Stimulated activated naive CD4-positive, alpha-beta T cell treated with Interleukin-2 at 50 U/mL for 16 hours (primary cell): ENCODE results near the gene TMEM53.
"Not testable (repeated sequence)": the region's sequence is repeated elsewhere in the genome, so short reads cannot be mapped to it uniquely, and the experiment has no call there.

ENCODE experiments used
- DNase-seq: peaks from one replicate; lab custom pipeline; 2025; lab: John Stamatoyannopoulos, UW

Gene TMEM53

GRCh38 chr1:44674113-44675000 lies at the start of gene TMEM53, which contains the start of gene ARMH1:
Gene TMEM53, minus strand, starts transcription at chr1:44674481. Its CDS starts 90 bp downstream, at chr1:44674391.
Gene ARMH1, plus strand, starts transcription at chr1:44674714. Its CDS starts 14,984 bp downstream, at chr1:44689698.
- DNase-seq: peak; percentile 98

- peak; percentile 25 for DNase-seq
These were observed 49.4 kb upstream of the TMEM53 start for GRCh38 chr1:44723496-44724295.

GRCh38 chr1:44723064-44723463 lies 48.8 kb upstream of the TMEM53 start:
- no peak for DNase-seq

- peak; percentile 81 for DNase-seq
These were observed 47.4 kb upstream of the TMEM53 start for GRCh38 chr1:44721485-44722361.

- no peak for DNase-seq
These were observed 46.0 kb upstream of the TMEM53 start for GRCh38 chr1:44720281-44720680.

- DNase-seq: no peak
These were observed 45.0 kb upstream of the TMEM53 start for GRCh38 chr1:44719318-44719717.

- DNase-seq: no peak
These were observed 43.8 kb upstream of the TMEM53 start for GRCh38 chr1:44718091-44718490.

GRCh38 chr1:44717653-44718052 lies 43.4 kb upstream of the TMEM53 start:
- no peak for DNase-seq

GRCh38 chr1:44717156-44717555 lies 42.9 kb upstream of the TMEM53 start:
- DNase-seq: no peak

GRCh38 chr1:44714944-44715571 lies 40.8 kb upstream of the TMEM53 start:
- peak; percentile 32 for DNase-seq

- DNase-seq: no peak
These were observed 40.3 kb upstream of the TMEM53 start for GRCh38 chr1:44714532-44714931.

- DNase-seq: no peak
These were observed 39.1 kb upstream of the TMEM53 start for GRCh38 chr1:44713321-44713781.

- DNase-seq: no peak
These were observed 33.9 kb upstream of the TMEM53 start for GRCh38 chr1:44707959-44708831.

GRCh38 chr1:44707112-44707881 lies 33.0 kb upstream of the TMEM53 start:
- no peak for DNase-seq

GRCh38 chr1:44705938-44706337 lies 31.7 kb upstream of the TMEM53 start:
- no peak for DNase-seq

GRCh38 chr1:44705470-44705869 lies 31.2 kb upstream of the TMEM53 start:
- DNase-seq: no peak

GRCh38 chr1:44701141-44701573 lies 26.9 kb upstream of the TMEM53 start:
- DNase-seq: no peak

GRCh38 chr1:44700573-44700972 lies 26.3 kb upstream of the TMEM53 start:
- DNase-seq: no peak

GRCh38 chr1:44699375-44699774 lies 25.1 kb upstream of the TMEM53 start:
- DNase-seq: not testable (repeated sequence)
